Neural progenitor cell (in vitro differentiated cells): ENCODE measurements around the gene CCDC60.

ENCODE experiments used
- EZH2 ChIP-seq: fragments of 200-600 bp; sonication (generic); IDR thresholded peaks from 2 replicates; pipeline ENCODE4 v1.6.1; 2017; ENCODE audit warnings: antibody characterized with exemption, mild to moderate bottlenecking, moderate library complexity
- EZH2phosphoT487 ChIP-seq: fragments of 200-600 bp; sonication (generic); IDR thresholded peaks from 2 replicates; pipeline ENCODE4 v1.6.1; 2017; ENCODE audit warnings: antibody characterized with exemption
- TF ChIP-seq, protein P1 (sequence below): fragments of 200-600 bp; sonication (generic); IDR thresholded peaks from 2 replicates; pipeline ENCODE4 v1.5.1; 2017; ENCODE audit warnings: antibody characterized with exemption, mild to moderate bottlenecking

DNA sequence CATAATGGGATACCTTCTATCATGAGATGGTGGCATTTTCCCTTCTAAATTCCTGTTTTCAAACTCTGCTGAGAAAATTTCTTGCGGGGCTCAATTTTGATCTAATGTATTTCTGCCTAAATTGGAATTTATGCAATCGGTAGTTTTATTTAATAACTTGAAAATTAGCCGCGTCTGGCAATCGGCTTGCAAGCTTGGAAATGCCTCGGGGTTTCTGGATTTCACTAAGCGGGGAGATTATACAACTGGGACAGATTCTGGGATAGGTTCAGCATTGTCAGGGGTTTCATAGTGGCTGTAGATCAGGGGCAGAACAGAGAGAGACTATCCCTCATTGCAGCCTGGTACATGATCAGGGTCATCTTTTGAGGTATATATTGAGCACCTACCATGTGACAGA is 8.6 kb downstream of the CCDC60 start:
- TF ChIP-seq, protein P1, sequence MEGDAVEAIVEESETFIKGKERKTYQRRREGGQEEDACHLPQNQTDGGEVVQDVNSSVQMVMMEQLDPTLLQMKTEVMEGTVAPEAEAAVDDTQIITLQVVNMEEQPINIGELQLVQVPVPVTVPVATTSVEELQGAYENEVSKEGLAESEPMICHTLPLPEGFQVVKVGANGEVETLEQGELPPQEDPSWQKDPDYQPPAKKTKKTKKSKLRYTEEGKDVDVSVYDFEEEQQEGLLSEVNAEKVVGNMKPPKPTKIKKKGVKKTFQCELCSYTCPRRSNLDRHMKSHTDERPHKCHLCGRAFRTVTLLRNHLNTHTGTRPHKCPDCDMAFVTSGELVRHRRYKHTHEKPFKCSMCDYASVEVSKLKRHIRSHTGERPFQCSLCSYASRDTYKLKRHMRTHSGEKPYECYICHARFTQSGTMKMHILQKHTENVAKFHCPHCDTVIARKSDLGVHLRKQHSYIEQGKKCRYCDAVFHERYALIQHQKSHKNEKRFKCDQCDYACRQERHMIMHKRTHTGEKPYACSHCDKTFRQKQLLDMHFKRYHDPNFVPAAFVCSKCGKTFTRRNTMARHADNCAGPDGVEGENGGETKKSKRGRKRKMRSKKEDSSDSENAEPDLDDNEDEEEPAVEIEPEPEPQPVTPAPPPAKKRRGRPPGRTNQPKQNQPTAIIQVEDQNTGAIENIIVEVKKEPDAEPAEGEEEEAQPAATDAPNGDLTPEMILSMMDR = no peak
- no peak for TF ChIP-seq EZH2phosphoT487
- TF ChIP-seq EZH2 = no peak
